ENCODE measurements around the gene CBFA2T2. TPM values are rescaled to one million over a fixed set of nuclear protein-coding genes. Genes with fewer than 3 reads are reported as not detected.
"Not testable (repeated sequence)": the region's sequence is repeated elsewhere in the genome, so short reads cannot be mapped to it uniquely, and the experiment has no call there.

CBFA2T2 gene
- 10 to 100 TPM in 2 of 3 donors, 1 to 10 TPM in 1; 7.5 to 15.5 (median 11.0) TPM for polyA plus RNA-seq

DNA sequence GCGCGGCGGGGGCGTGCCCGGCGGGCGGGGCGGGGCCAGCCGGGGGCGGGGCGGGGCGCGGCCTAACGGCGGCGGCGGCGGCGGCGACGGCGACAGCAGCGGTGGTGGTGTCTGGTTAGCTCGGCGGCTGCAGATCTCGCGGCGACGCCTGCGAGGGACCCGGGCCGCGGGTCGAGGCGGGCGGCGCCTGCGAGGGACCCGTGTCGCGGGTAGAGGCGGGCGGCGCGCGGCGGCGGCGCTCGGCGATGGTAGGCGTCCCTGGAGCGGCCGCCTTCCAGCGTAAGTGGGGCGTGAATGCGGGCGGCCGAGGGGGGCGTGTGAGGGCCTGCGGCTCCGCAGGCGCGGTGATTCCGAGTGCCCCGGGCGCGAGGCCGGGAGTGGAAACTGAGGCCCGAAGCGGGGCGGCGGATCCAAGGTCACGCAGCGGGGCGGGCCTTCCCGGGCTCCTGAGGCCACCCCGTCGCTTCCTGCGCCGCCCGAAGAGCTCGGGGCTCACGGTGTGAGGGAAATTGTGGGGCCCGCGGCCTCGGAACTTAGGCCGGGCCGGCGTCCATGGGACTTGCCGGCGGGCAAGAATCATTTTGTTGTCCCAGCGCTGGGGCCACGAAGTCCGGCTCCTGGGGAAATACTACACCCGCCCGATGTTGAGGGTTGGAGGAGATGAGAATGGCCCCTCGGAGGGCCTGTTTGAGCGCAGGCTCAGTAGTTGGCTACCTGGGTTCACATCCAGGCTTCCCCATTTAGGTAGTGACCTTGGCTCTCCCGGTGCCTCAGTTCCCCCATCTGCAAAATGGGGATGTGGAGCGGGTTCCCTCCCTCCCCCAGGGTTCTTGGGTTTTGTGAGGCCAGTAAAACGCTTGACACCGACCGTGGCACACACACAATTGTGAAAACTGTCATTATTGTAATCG lies at the start of gene CBFA2T2:
CBFA2T2 (plus strand) TSS at position 74 of the 911 bp plus-strand sequence; CDS start at position 246, 172 bp downstream.
- Mint-ChIP-seq H3K4me3 (peak within 1 kb of the TSS; percentile 80 to 90 (median 87)), H3K4me1 (peaks cover 11 to 14% of the 10 kb centered on the region in 2 donors)

DNA sequence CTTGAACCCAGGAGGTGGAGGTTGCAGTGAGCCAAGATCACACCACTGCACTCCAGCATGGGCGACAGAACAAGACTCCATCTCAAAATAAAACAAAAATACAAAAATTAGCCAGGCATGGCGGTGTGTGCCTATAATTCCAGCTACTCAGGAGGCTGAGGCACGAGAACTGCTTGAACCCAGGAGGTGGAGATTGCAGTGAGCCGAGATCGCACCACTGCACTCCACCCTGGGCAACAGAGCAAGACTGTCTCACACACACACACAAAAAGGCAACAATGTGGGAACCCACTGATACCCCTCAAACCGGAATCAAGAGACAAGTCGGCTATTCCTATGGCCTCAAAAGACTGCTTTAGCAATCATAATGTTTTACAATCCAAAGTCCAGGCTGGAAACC lies 49.3 kb upstream of the CBFA2T2 start:
- H3K27ac Mint-ChIP-seq, H3K36me3 Mint-ChIP-seq: not testable (repeated sequence)
- H3K4me3 Mint-ChIP-seq: peak overlapping the region in 1 of 5 donors; percentile 26

More for the DNA sequence above, at the start of gene CBFA2T2:
- Mint-ChIP-seq H3K27ac (peak within 1 kb of the TSS; percentile 87 to 95 (median 93)), H3K9me3 (no peaks in the 10 kb centered on the region), H3K36me3 (no peaks in the 10 kb centered on the region), H3K27me3 (ENCODE audit: low read depth in 3 of 3) (peaks cover 2 to 6% (median 3%) of the 10 kb centered on the region in 3 donors)
- DNase-seq: no peak

GRCh38 chr20:33441142-33441955 lies 48.5 kb upstream of the CBFA2T2 start:
- H3K4me1 Mint-ChIP-seq: peaks cover 14 to 17% of the 10 kb centered on the region in 2 donors
- H3K4me3 Mint-ChIP-seq: peak overlapping the region in 4 of 5 donors; percentile 7 to 90 (median 59)
- H3K36me3 Mint-ChIP-seq: no peaks in the 10 kb centered on the region
- H3K27me3 Mint-ChIP-seq (ENCODE audit: low read depth in 3 of 3): peaks cover 6 to 9% (median 7%) of the 10 kb centered on the region in 3 donors
- H3K9me3 Mint-ChIP-seq: no peaks in the 10 kb centered on the region
- no peak overlapping the region for H3K27ac Mint-ChIP-seq
- no peak for DNase-seq

More for the DNA sequence above, 49.3 kb upstream of the CBFA2T2 start:
- H3K4me1 Mint-ChIP-seq: peaks cover 14 to 17% of the 10 kb centered on the region in 2 donors
- H3K9me3 Mint-ChIP-seq; DNase-seq; H3K27me3 Mint-ChIP-seq (ENCODE audit: low read depth in 3 of 3): not testable (repeated sequence)

DNA sequence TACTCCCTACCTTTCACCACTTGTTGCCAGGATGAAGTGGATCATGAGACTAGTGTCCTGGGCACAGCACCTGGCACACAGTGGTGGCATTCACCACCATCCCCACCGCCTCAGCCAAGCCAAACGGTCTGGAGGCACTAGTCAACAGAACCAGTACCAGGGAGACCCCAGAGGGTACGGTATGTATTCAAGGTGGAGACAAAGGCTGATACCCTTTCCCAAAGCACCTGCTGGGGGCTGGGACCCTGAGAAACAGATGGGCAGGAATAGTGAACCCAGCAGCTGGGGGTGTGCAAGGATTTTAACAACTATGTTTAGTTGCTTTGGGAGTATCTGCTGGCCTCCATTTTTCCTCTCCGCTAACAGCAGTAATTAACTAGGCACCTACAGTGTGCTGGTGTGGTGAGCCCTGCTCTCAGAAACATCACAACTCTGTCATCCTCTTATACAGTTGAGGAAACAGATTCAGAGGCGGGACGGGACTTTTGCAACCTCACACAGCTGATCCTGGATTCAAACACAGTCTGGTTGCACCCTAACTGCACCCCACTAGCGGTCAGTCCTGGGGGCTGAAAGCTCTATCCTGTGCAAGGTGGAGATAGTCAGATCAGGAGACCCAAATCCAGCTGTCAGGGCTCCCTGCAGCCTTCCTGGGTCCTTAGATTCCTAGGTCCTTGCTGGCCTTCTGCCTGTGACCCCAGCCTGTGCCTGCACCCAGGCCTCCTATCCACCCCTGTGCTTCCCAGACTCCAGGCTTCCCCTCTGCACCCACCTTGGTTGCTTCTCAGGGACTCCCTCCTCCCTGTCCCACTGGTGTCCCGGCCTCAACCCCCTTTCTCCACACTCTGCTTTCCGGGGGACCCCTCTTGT lies 47.5 kb upstream of the CBFA2T2 start:
- Mint-ChIP-seq H3K9me3 (no peaks in the 10 kb centered on the region), H3K36me3 (no peaks in the 10 kb centered on the region), H3K27ac (peak overlapping the region in 4 of 6 donors; percentile 55 to 81 (median 76)), H3K4me3 (peak overlapping the region; percentile 71 to 90 (median 87)), H3K4me1 (peaks cover 14 to 17% of the 10 kb centered on the region in 2 donors), H3K27me3 (ENCODE audit: low read depth in 3 of 3) (peaks cover 6 to 9% (median 7%) of the 10 kb centered on the region in 3 donors)
- DNase-seq: no peak

- Mint-ChIP-seq H3K27ac (peak overlapping the region in 4 of 6 donors; percentile 55 to 81 (median 76)), H3K36me3 (no peaks in the 10 kb centered on the region), H3K4me3 (peak overlapping the region; percentile 71 to 90 (median 87)), H3K9me3 (no peaks in the 10 kb centered on the region), H3K4me1 (peaks cover 14 to 17% of the 10 kb centered on the region in 2 donors), H3K27me3 (ENCODE audit: low read depth in 3 of 3) (peaks cover 6 to 9% (median 7%) of the 10 kb centered on the region in 3 donors)
- no peak for DNase-seq
Observed at GRCh38 chr20:33443006-33443511, 46.8 kb upstream of the CBFA2T2 start.

DNA sequence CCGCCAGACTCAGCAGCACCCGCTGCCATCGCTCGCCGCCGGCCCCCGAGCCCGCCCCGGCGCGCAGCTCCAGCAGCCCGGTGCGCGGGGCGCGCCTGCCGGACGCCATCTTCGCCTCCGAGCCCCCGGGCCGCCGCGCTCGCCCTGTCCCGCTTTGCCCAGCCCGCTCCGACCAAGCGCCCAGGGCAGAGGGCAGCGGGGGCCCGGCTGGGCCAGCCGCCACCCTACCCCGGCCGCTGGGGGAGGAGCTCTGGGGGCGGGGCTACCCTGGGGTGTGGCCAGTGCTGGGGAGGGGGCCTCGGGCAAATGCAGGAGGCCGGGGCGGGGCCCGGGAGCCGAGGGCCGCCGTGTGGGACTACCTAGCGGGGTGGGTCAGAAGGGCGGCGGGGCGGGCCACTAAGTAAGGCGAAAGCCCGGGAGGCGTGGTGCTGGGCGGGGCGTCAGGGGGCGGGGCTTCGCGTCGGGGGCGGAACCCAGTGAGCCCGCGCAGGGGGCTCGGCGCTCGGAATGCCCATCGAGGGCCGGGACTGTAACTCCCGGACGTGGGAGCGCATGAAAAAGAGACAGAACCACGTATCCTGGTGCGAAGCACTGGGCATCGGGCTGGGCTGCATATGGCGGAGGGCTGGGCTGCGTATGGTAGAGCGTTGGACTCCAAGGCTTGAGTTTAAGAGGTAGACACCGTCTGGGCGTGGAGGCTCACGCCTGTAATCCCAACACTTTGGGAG lies 46.2 kb upstream of the CBFA2T2 start, which contains the start of gene SNTA1:
SNTA1 (minus strand) TSS at position 252 of the 728 bp plus-strand sequence; CDS start at position 109, 143 bp downstream.
- peak; percentile 72 to 77 (median 76) for DNase-seq
- Mint-ChIP-seq H3K36me3 (no peaks in the 10 kb centered on the region), H3K9me3 (no peaks in the 10 kb centered on the region), H3K27ac (peak within 1 kb of the TSS; percentile 74 to 93 (median 90)), H3K4me1 (peaks cover 14 to 17% of the 10 kb centered on the region in 2 donors), H3K4me3 (peak within 1 kb of the TSS; percentile 90 to 94 (median 93)), H3K27me3 (ENCODE audit: low read depth in 3 of 3) (peaks cover 7 to 9% (median 8%) of the 10 kb centered on the region in 3 donors)

- DNase-seq: peak in 2 of 3 donors; percentile 13 to 21
- Mint-ChIP-seq H3K4me1 (peaks cover 14 to 17% of the 10 kb centered on the region in 2 donors), H3K36me3 (no peaks in the 10 kb centered on the region), H3K27ac (peak overlapping the region; percentile 74 to 93 (median 90)), H3K9me3 (no peaks in the 10 kb centered on the region), H3K27me3 (ENCODE audit: low read depth in 3 of 3) (peaks cover 7 to 9% (median 8%) of the 10 kb centered on the region in 3 donors), H3K4me3 (peak overlapping the region; percentile 90 to 94 (median 93))
Observed at GRCh38 chr20:33444797-33445560, 44.9 kb upstream of the CBFA2T2 start.

GRCh38 chr20:33445881-33446625 lies 43.8 kb upstream of the CBFA2T2 start:
- Mint-ChIP-seq H3K4me1 (peaks cover 14 to 17% of the 10 kb centered on the region in 2 donors), H3K9me3 (no peaks in the 10 kb centered on the region), H3K27me3 (ENCODE audit: low read depth in 3 of 3) (peaks cover 7 to 9% (median 8%) of the 10 kb centered on the region in 3 donors), H3K4me3 (no peak overlapping the region), H3K36me3 (no peaks in the 10 kb centered on the region), H3K27ac (peak overlapping the region in 2 of 6 donors; percentile 53 to 67)
- no peak for DNase-seq

GRCh38 chr20:33450867-33451266 lies 39.0 kb upstream of the CBFA2T2 start:
- H3K27ac Mint-ChIP-seq: no peak overlapping the region
- no peaks in the 10 kb centered on the region for H3K4me1 Mint-ChIP-seq
- H3K27me3 Mint-ChIP-seq (ENCODE audit: low read depth in 3 of 3): peaks cover 0 to 1% (median 0%) of the 10 kb centered on the region in 3 donors
- H3K4me3 Mint-ChIP-seq: no peak overlapping the region
- no peaks in the 10 kb centered on the region for H3K36me3 Mint-ChIP-seq
- H3K9me3 Mint-ChIP-seq: no peaks in the 10 kb centered on the region
- DNase-seq: no peak

DNA sequence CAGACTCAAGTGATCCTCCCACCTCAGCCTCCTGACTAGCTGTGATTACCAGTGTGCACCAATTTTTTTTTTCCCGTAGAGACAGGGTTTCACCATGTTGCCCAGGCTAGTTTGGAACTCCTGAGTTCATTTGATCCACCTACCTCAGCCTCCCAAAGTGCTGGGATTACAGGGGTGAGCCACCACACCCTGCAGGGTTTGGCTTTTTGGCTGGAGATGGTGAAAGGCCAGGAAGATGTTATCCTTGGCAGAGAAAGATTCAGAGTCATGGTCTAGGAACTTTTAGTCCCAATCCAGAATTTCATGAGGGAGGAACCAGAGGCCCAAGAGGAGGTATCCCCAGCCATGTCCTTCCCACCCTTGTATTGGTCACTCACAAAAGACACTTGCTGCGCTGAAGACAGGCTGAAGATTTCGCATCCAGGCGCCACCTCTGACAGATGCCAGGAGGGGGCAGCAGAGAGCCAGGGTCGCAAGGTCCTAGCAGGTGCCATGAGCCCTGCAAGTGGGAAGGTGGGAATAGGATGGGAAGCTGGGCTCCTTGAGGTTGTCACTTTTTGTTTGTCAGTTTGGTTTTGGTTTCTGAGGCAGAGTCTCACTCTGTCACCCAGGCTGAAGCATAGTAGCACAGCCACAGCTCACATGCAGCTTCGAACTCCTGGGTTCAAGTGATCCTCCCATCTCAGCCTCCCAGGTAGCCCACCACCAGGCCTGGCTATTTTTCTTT lies 32.8 kb upstream of the CBFA2T2 start:
- not testable (repeated sequence) for H3K36me3 Mint-ChIP-seq; H3K4me1 Mint-ChIP-seq; H3K9me3 Mint-ChIP-seq; H3K27ac Mint-ChIP-seq; H3K4me3 Mint-ChIP-seq; H3K27me3 Mint-ChIP-seq (ENCODE audit: low read depth in 3 of 3)
- peak; percentile 72 to 79 (median 75) for DNase-seq

Data from immature natural killer cell (primary cell).